Fibroblast of skin of back (primary cell): ENCODE data around the gene MINAR2.

Source experiments
- DNase-seq: peaks from one replicate; pipeline ENCODE4 v3.0.0-alpha.2; 2013

MINAR2 gene

GRCh38 chr5:129771058-129771838 is 23.4 kb downstream of the MINAR2 start:
- DNase-seq = peak; percentile 68

GRCh38 chr5:129773376-129773775 is 25.5 kb downstream of the MINAR2 start:
- DNase-seq = no peak

DNA sequence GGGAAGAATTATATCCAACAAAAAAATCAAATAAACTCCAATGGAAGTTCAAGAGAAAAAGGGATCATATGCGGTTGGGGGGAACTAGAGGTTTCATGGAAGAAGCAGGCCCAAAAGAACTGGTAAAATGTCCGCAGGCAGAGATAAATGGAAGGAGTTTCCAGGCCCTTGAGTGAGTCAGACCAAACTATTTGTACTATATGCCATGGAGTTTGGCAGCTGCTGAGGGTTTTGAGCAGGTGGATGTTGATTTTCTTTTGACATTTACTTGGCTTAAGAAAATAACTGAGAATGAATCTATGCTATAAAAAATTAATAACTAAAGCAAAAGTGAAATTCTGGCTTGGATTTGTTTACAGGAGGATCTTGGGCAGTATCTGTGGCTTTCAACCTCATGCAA is 33.7 kb downstream of the MINAR2 start:
- no peak for DNase-seq

DNA sequence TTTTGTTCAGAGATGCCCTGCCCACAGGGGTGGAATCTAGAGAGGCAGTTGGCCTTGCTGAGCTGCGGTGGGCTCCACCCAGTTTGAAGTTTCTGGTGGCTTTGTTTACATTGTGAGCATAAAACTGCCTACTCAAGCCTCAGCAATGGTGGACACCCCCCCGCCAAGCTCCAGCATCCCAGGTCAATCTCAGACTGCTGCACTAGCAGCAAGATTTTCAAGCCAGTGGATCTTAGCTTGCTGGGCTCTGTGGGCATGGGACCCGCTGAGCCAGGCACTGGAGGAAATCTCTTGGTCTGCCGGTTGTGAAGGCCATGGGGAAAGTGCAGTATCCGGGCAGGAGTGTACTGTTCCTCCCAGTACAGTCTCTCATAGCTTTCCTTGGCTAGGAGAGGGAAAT is 55.5 kb downstream of the MINAR2 start:
- DNase-seq = no peak

GRCh38 chr5:129804705-129805104 is 56.8 kb downstream of the MINAR2 start:
- no peak for DNase-seq

DNA sequence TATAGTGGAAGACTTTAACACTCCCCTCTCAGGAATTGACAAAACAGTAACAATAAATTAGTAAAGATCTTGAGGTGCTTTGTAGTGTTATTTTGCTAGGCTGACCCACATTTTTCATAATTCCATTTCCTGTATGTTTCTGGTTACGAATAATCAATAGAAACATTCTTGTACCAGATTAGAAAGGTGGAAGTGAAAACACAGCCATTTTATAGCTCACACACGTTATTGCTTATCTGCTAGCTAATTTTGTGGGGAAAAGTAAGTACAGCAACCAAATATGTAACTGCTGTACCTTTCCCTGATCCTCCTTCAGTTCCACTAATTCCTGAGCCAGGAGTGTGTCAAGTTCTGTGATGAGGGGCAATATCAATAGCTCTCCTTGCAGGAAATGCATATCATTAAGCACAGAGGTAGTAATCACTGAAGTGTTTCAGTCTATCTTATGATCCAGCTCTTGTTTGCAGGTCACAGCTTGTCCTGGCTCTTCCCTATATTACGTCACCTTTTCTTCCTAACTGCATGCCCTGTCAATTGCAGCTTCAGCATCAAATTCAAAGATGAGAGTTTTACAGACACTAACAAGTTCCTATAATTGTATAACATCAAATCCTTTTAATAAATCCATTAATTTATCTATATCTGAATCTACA is 59.4 kb downstream of the MINAR2 start:
- DNase-seq = no peak
